Measurements from ENCODE around the gene MMP28.

GRCh38 chr17:35817196-35817595 lies 21.8 kb upstream of the MMP28 start:
- TF ChIP-seq, protein P1, sequence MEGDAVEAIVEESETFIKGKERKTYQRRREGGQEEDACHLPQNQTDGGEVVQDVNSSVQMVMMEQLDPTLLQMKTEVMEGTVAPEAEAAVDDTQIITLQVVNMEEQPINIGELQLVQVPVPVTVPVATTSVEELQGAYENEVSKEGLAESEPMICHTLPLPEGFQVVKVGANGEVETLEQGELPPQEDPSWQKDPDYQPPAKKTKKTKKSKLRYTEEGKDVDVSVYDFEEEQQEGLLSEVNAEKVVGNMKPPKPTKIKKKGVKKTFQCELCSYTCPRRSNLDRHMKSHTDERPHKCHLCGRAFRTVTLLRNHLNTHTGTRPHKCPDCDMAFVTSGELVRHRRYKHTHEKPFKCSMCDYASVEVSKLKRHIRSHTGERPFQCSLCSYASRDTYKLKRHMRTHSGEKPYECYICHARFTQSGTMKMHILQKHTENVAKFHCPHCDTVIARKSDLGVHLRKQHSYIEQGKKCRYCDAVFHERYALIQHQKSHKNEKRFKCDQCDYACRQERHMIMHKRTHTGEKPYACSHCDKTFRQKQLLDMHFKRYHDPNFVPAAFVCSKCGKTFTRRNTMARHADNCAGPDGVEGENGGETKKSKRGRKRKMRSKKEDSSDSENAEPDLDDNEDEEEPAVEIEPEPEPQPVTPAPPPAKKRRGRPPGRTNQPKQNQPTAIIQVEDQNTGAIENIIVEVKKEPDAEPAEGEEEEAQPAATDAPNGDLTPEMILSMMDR (IDR thresholded peaks at IDR 0.05): no peak
- TF ChIP-seq POLR2A (IDR thresholded peaks at IDR 0.05): no peak
